ENCODE data around the gene PCDH9. TPM values are rescaled to one million over a fixed set of nuclear protein-coding genes. Genes with fewer than 3 reads are reported as not detected.
"Not testable (repeated sequence)": the region's sequence is repeated elsewhere in the genome, so short reads cannot be mapped to it uniquely, and the experiment has no call there.

Gene PCDH9
- total RNA-seq, 1 experiment from 2014 or later: 0.03 TPM

- in situ Hi-C loops (cut with HindIII; ENCODE audit: low pct_unique_long_range_greater_than_20kb, low sequenced_read_pairs): no loop called here
- DNase-seq (ENCODE audit: low read depth): no peak
Observed at GRCh38 chr13:66807251-66807650, 422.9 kb downstream of the PCDH9 start.

GRCh38 chr13:66805657-66806056 is 424.5 kb downstream of the PCDH9 start:
- no peak for DNase-seq (ENCODE audit: low read depth)
- in situ Hi-C loops (cut with HindIII; ENCODE audit: low pct_unique_long_range_greater_than_20kb, low sequenced_read_pairs): no loop called here

GRCh38 chr13:66803808-66804456 is 426.2 kb downstream of the PCDH9 start:
- in situ Hi-C loops (cut with HindIII; ENCODE audit: low pct_unique_long_range_greater_than_20kb, low sequenced_read_pairs): no loop called here
- no peak for DNase-seq (ENCODE audit: low read depth)

- DNase-seq (ENCODE audit: low read depth): no peak
- in situ Hi-C loops (cut with HindIII; ENCODE audit: low pct_unique_long_range_greater_than_20kb, low sequenced_read_pairs): no loop called here
Observed at GRCh38 chr13:66803013-66803807, 426.9 kb downstream of the PCDH9 start.

DNA sequence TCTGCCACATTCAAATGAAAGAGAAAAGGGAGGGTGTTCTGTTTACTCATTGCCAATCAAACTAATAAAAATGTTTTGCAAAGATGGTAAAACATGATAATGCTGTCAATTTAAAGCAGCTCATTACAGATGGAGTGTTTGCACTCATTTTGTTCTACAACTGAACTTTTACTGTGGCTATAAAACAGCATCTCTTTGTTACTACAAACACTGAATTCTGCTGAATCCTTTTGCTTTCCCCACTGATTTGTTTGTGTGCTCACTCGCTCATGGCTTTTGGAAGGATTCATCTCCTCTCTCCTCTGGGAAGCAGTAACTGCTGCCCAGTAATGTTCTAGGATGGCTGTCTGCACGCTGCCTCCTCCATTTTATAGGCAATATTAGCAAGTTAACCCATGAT is 434.5 kb downstream of the PCDH9 start:
- in situ Hi-C loops (cut with HindIII; ENCODE audit: low pct_unique_long_range_greater_than_20kb, low sequenced_read_pairs): no loop called here
- no peak for DNase-seq (ENCODE audit: low read depth)

- in situ Hi-C loops (cut with HindIII; ENCODE audit: low pct_unique_long_range_greater_than_20kb, low sequenced_read_pairs): no loop called here
- no peak for DNase-seq (ENCODE audit: low read depth)
Observed at GRCh38 chr13:66794340-66795031, 435.6 kb downstream of the PCDH9 start.

- no peak for DNase-seq (ENCODE audit: low read depth)
- in situ Hi-C loops (cut with HindIII; ENCODE audit: low pct_unique_long_range_greater_than_20kb, low sequenced_read_pairs): no loop called here
Observed at GRCh38 chr13:66790861-66791260, 439.3 kb downstream of the PCDH9 start.

GRCh38 chr13:66781241-66781640 is 448.9 kb downstream of the PCDH9 start:
- no peak for DNase-seq (ENCODE audit: low read depth)
- in situ Hi-C loops (cut with HindIII; ENCODE audit: low pct_unique_long_range_greater_than_20kb, low sequenced_read_pairs): no loop called here

GRCh38 chr13:66780814-66781213 is 449.3 kb downstream of the PCDH9 start:
- in situ Hi-C loops (cut with HindIII; ENCODE audit: low pct_unique_long_range_greater_than_20kb, low sequenced_read_pairs): no loop called here
- no peak for DNase-seq (ENCODE audit: low read depth)

DNA sequence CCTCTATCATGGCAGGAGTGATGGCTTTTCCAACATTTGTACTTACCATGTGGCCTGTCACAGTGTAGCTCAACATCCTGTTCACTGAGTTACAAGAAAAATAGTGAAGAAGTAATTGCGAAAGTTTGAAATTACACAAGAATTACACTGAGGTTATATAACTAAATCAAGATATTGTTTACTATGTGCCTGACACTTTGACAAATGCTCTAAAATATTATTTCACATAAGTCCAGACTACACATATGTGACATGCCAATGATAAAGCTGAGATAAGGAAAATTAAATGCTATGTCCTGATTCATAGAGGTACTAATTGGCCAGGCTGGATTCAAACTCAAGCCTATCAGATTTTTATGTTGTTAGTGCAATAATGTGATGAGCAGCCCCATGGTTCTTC is 451.7 kb downstream of the PCDH9 start:
- in situ Hi-C loops (cut with HindIII; ENCODE audit: low pct_unique_long_range_greater_than_20kb, low sequenced_read_pairs): no loop called here
- DNase-seq (ENCODE audit: low read depth): no peak

- DNase-seq (ENCODE audit: low read depth): no peak
- in situ Hi-C loops (cut with HindIII; ENCODE audit: low pct_unique_long_range_greater_than_20kb, low sequenced_read_pairs): no loop called here
Observed at GRCh38 chr13:66775196-66775595, 454.9 kb downstream of the PCDH9 start.

- in situ Hi-C loops (cut with HindIII; ENCODE audit: low pct_unique_long_range_greater_than_20kb, low sequenced_read_pairs): no loop called here
- DNase-seq (ENCODE audit: low read depth): no peak
Observed at GRCh38 chr13:66774046-66774445, 456.1 kb downstream of the PCDH9 start.

GRCh38 chr13:66765559-66765958 is 464.6 kb downstream of the PCDH9 start:
- in situ Hi-C loops (cut with HindIII; ENCODE audit: low pct_unique_long_range_greater_than_20kb, low sequenced_read_pairs): no loop called here
- no peak for DNase-seq (ENCODE audit: low read depth)

DNA sequence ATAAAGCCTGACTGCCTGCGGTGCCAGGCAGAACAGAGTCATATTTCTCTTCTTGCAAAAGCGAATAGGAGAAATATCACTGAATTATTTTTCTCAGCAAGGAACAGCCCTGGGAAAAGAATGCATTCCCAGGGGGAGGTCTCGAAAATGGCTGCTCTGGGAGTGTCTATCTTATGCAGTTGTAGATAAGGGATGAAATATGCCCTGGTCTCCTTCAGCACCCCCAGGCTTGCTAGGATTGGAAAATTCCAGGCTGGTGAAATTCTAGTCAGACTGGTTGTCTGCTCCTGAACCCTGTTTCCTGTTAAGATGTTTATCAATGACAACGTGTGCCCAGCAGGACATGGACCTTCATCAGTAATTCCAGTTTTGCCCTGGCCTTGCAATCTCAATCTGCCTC is 469.5 kb downstream of the PCDH9 start:
- DNase-seq (ENCODE audit: low read depth); in situ Hi-C loops (cut with HindIII; ENCODE audit: low pct_unique_long_range_greater_than_20kb, low sequenced_read_pairs): not testable (repeated sequence)

GRCh38 chr13:66759919-66760318 is 470.2 kb downstream of the PCDH9 start:
- no peak for DNase-seq (ENCODE audit: low read depth)
- in situ Hi-C loops (cut with HindIII; ENCODE audit: low pct_unique_long_range_greater_than_20kb, low sequenced_read_pairs): no loop called here

DNA sequence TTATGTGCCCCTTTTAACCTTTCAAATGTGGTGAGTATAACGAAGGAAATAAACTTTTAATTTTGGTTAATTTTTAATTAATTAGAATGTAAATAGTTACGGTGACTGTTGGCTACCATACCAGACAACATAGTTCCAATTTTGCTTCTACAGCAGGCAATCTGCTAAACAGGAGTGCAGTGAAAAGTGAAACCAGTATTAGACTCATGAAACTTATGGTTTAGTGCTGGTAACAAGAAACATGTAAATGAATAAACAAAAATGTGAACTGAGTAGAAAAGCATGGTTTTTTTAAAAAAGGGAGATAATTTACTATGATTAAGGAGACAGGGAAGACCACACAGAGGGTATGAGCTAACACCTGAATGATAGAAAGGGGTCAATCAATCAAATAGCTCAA is 478.4 kb downstream of the PCDH9 start:
- in situ Hi-C loops (cut with HindIII; ENCODE audit: low pct_unique_long_range_greater_than_20kb, low sequenced_read_pairs): no loop called here
- no peak for DNase-seq (ENCODE audit: low read depth)

- peak; percentile 26 for DNase-seq (ENCODE audit: low read depth)
- in situ Hi-C loops (cut with HindIII; ENCODE audit: low pct_unique_long_range_greater_than_20kb, low sequenced_read_pairs): no loop called here
Observed at GRCh38 chr13:66748712-66749111, 481.4 kb downstream of the PCDH9 start.

DNA sequence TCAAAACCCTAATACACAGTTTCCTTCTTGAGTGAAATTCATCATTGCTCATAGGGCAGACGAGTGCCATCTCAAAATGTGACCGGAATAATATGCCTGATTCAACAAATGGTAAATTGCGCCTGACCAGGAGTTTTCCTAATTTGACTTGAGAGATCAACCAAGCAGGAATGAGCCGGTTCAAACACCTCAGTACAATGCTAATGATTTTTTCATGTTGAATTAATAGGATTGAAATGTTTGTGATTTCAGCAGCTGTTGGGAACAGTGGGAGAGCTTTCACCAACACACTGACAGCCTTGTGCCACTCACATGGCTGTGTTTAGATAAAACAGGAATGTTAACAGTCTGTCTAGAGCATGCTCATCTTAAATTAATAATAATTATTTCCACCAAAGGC is 484.8 kb downstream of the PCDH9 start:
- DNase-seq (ENCODE audit: low read depth): no peak
- in situ Hi-C loops (cut with HindIII; ENCODE audit: low pct_unique_long_range_greater_than_20kb, low sequenced_read_pairs): no loop called here

- in situ Hi-C loops (cut with HindIII; ENCODE audit: low pct_unique_long_range_greater_than_20kb, low sequenced_read_pairs): no loop called here
- no peak for DNase-seq (ENCODE audit: low read depth)
Observed at GRCh38 chr13:66723576-66723975, 506.6 kb downstream of the PCDH9 start.
